Body of pancreas (tissue), 4 donors: ENCODE data around the gene ZBTB20. TPM values are rescaled to one million over a fixed set of nuclear protein-coding genes. Genes with fewer than 3 reads are reported as not detected.

Source experiments
- ATAC-seq: fragments of 150-250 bp; one replicate; pipeline ENCODE4 v1.9.1; 2016
- DNase-seq, 4 donors: peaks; one replicate each; pipeline ENCODE4 v3.0.0-alpha.2; 2019
- H3K27ac ChIP-seq, 4 donors: fragments of 200-600 bp; sonication (generic); 1 replicate in 3 of 4; 2 replicates in 1 of 4; pipeline versions ENCODE4 v1.5.1 to v1.6.1; 2016 to 2019; ENCODE audit warnings: mild to moderate bottlenecking in 1 of 4, mixed read lengths in 1 of 4, moderate library complexity in 1 of 4
- H3K27me3 ChIP-seq, 2 donors: fragments of 200-600 bp; sonication (generic); one replicate each; pipeline ENCODE4 v1.6.0; 2016; ENCODE audit warnings: mild to moderate bottlenecking in 1 of 2
- H3K36me3 ChIP-seq, 2 donors: fragments of 200-600 bp; sonication (generic); replicated peaks in 1 of 2; 2 replicates each; pipeline ENCODE4 v1.5.1; 2016; ENCODE audit warnings: low read depth in 2 of 2; ENCODE audit not compliant: insufficient read depth in 1 of 2
- H3K4me1 ChIP-seq: fragments of 200-600 bp; sonication (generic); one replicate; pipeline ENCODE4 v1.6.0; 2016
- H3K4me3 ChIP-seq, 2 donors: fragments of 200-600 bp; sonication (generic); 1 replicate in 1 of 2; 2 replicates in 1 of 2; pipeline ENCODE4 v1.5.1; 2016 to 2019
- H3K9me3 ChIP-seq, 3 donors: fragments of 200-600 bp; sonication (generic); 1 replicate in 2 of 3; 2 replicates in 1 of 3; pipeline ENCODE4 v1.5.1; 2016
- POLR2A ChIP-seq, 3 donors: fragments of 450-650 bp; IDR thresholded peaks; one replicate each; pipeline ENCODE4 v1.6.1; 2016; ENCODE audit warnings: antibody characterized with exemption in 3 of 3, mild to moderate bottlenecking in 2 of 3
- WGBS, 2 donors: methylation state at CpG; one replicate each; pipeline ENCODE4 v1.1.5; 2017; 5-methylcytosine and 5-hydroxymethylcytosine counted together
- intact Hi-C: fragments of 100-400 bp; cut with DNase I; formaldehyde crosslinking; loops from one replicate; pipeline ENCODE4 v1.15.1; 2023
- total RNA-seq, 2 donors: library from RNA; depleted of rRNA; stranded (reverse); fragments of >200 nt; gene quantifications; one replicate each; pipeline ENCODE4 v1.1.0, GENCODE V29; 2016
- TF ChIP-seq, protein P1 (sequence below), 7 experiments: fragments of 450-650 bp in 4 of 7; fragments of 200-600 bp in 3 of 7; sonication (generic) in 3 of 7; IDR thresholded peaks; one replicate each; pipeline ENCODE4 v1.5.1; 2016 to 2019; ENCODE audit warnings: antibody characterized with exemption in 7 of 7

Gene ZBTB20
- total RNA-seq, 2 donors from 2014 or later: 48.3 to 77.1 TPM

DNA sequence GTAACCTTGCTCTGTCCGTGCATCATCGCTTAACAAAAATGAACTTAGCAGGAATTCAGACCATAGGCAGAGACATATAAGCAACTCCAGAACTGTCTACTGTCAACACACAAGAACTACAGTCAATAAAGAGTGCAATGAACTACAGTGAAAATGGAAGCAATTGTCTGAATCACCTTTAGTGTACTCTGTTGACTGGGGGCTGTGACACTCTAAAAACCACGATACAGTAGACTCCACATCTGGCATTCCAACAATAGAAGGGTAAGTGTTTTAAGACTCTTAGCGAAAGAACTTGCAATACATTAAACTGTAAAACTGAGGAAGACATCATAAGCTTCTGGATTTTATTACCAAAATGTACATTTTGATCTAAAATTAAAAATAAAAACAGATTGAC lies 347.3 kb downstream of the ZBTB20 start:
- H3K4me1 ChIP-seq: peaks cover 7% of the 10 kb centered on the region
- no peak overlapping the region for H3K27ac ChIP-seq
- no peaks in the 10 kb centered on the region for H3K36me3 ChIP-seq
- H3K4me3 ChIP-seq: no peak overlapping the region
- 92 to 95% methylated on average over 4 of the region's 4 CpGs for WGBS, 2 donors
- H3K27me3 ChIP-seq: no peaks in the 10 kb centered on the region
- TF ChIP-seq, protein P1, sequence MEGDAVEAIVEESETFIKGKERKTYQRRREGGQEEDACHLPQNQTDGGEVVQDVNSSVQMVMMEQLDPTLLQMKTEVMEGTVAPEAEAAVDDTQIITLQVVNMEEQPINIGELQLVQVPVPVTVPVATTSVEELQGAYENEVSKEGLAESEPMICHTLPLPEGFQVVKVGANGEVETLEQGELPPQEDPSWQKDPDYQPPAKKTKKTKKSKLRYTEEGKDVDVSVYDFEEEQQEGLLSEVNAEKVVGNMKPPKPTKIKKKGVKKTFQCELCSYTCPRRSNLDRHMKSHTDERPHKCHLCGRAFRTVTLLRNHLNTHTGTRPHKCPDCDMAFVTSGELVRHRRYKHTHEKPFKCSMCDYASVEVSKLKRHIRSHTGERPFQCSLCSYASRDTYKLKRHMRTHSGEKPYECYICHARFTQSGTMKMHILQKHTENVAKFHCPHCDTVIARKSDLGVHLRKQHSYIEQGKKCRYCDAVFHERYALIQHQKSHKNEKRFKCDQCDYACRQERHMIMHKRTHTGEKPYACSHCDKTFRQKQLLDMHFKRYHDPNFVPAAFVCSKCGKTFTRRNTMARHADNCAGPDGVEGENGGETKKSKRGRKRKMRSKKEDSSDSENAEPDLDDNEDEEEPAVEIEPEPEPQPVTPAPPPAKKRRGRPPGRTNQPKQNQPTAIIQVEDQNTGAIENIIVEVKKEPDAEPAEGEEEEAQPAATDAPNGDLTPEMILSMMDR (IDR thresholded peaks at IDR 0.05): no peak
- TF ChIP-seq POLR2A (IDR thresholded peaks at IDR 0.05): no peak
- intact Hi-C loops: no loop called here
- DNase-seq (no peak), ATAC-seq (no peak)
- no peaks in the 10 kb centered on the region for H3K9me3 ChIP-seq

DNA sequence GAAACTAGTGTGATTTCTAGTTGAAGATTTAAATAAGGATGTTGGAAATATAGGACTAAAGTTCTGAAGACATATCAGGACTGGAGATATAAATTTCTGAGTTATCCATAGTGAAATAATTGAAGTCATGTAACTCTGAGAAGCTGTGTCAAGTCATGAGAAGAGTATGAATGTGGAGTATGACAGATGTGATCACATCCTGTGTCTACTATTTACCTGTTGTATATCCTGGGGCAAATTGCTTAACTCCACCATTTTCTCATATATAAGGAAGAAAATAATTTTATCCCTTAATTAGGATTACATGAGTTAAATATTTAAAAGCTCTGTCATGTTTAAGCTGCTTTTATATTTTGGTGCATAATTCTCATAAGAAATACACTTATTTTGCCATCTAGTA lies 350.3 kb downstream of the ZBTB20 start:
- intact Hi-C loops: no loop called here

DNA sequence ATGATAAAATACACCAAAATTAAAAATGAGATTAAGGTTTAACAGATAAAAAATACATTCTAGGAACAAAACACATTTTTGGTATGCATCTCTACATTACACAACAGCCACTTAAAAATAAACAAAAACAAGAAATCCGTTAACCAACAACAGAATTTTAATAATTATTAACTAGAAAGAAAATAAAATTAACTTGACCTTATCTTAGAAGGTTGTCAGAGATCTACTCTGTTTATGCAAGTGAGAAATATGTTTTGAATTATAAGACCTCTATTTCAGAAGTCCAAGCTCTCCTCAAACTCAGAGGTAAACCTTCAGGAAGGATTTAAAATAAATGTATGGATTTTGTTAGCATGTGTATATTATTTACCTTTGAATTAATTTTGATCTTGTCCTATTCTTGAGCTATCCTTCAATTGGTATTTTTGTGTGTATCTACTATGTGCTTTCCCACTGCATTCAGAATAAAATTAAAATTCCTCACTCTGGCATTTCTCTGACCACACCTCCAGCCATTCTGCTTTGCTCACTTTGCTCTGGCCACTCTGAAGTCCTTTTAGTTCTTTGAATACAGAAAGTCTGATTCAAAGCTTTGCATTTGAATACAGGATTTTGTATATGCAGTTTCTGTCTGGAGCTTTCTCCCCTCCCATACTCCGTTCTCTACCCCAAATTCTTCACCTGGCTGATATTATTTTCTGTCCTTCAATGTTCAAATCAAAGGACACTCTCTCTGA lies 352.0 kb downstream of the ZBTB20 start:
- no peak overlapping the region for H3K27ac ChIP-seq
- no peaks in the 10 kb centered on the region for H3K36me3 ChIP-seq
- ATAC-seq (no peak), DNase-seq (no peak)
- no peaks in the 10 kb centered on the region for H3K9me3 ChIP-seq
- WGBS, 2 donors: 33 to 42% methylated on average over 2 of the region's 2 CpGs
- TF ChIP-seq, protein P1 (IDR thresholded peaks at IDR 0.05): no peak
- TF ChIP-seq POLR2A (IDR thresholded peaks at IDR 0.05): no peak
- peaks cover 17% of the 10 kb centered on the region for H3K4me1 ChIP-seq
- no peaks in the 10 kb centered on the region for H3K27me3 ChIP-seq
- intact Hi-C loops: no loop called here
- H3K4me3 ChIP-seq: no peak overlapping the region

More for the DNA sequence above, 350.3 kb downstream of the ZBTB20 start:
- H3K27ac ChIP-seq: no peak overlapping the region
- H3K9me3 ChIP-seq: no peaks in the 10 kb centered on the region
- DNase-seq (no peak), ATAC-seq (no peak)
- H3K27me3 ChIP-seq: no peaks in the 10 kb centered on the region
- no peak overlapping the region for H3K4me3 ChIP-seq
- no peak for TF ChIP-seq POLR2A (IDR thresholded peaks at IDR 0.05)
- TF ChIP-seq, protein P1 (IDR thresholded peaks at IDR 0.05): no peak
- H3K4me1 ChIP-seq: peaks cover 16% of the 10 kb centered on the region
- H3K36me3 ChIP-seq: no peaks in the 10 kb centered on the region

DNA sequence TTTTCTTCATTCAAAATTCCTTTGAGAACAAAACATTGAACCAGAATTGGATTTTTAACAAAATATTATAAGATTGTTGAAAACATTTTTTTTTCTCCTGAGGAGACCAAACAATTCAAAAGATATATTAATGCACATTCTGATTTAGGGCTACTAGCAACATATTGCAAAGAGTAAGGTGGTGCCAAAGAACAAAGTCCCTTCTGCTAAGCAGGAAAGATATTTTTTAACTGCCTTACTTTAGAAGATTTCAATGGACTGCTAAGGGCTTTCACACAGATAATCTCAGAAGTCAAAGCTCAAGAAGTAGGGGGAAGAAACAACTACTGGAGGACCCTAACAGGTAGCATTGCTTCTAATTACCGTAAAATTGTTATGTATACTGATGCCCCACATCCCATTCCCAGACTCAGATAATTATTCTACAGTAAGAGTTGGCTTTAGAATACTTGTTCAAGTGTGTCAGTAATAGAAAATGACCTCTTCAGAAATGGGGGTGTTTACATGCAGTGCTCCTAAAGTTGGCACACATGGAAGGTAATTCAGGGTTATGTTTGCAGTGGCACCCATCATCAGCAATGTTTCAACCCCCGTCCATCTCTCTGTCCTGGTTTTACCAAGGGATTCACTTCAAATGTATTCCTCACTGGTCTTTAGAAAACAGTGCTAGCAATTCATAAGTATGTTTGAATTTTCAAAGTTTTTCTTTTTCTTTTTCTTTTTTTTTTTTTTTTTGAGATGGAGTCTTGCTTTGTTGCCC lies 354.7 kb downstream of the ZBTB20 start:
- TF ChIP-seq, protein P1 (IDR thresholded peaks at IDR 0.05): no peak
- no peak for TF ChIP-seq POLR2A (IDR thresholded peaks at IDR 0.05)
- no peak overlapping the region for H3K27ac ChIP-seq
- ATAC-seq: no peak
- intact Hi-C loops: no loop called here
- no peak overlapping the region for H3K4me3 ChIP-seq
- H3K27me3 ChIP-seq: no peaks in the 10 kb centered on the region
- 88 to 93% methylated on average over 2 of the region's 2 CpGs for WGBS, 2 donors
- peaks cover 17% of the 10 kb centered on the region for H3K4me1 ChIP-seq
- H3K9me3 ChIP-seq: no peaks in the 10 kb centered on the region
- DNase-seq: no peak
- H3K36me3 ChIP-seq: no peaks in the 10 kb centered on the region
